22Rv1 (cell line): ENCODE measurements around the gene POU2F2.

Source experiments
- ZFX ChIP-seq: fragments of 450-650 bp; IDR thresholded peaks from 2 replicates; pipeline ENCODE4 v1.6.1; 2017; ENCODE audit warnings: antibody characterized with exemption, borderline replicate concordance
- TF ChIP-seq, protein P1 (sequence below): fragments of 450-650 bp; IDR thresholded peaks from 2 replicates; pipeline ENCODE4 v1.5.1; 2017; ENCODE audit warnings: mild to moderate bottlenecking

DNA sequence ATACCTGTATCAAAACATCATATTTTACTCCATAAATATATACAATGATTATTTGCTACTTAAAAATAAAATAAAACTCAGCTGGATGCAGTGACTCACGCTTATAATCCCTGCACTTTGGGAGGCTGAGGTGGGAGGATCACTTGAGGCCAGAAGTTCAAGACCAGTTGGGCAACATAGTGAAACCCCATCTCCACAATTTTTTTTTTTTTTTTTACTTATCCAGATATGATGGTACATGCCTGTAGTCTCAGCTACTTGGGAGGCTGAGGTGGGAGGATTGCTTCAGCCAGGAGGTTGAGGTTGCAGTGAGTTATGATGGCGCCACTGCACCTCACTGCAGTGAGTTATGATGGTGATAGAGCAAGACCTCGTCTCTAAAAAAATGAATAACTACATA is 22.4 kb downstream of the POU2F2 start:
- TF ChIP-seq, protein P1, sequence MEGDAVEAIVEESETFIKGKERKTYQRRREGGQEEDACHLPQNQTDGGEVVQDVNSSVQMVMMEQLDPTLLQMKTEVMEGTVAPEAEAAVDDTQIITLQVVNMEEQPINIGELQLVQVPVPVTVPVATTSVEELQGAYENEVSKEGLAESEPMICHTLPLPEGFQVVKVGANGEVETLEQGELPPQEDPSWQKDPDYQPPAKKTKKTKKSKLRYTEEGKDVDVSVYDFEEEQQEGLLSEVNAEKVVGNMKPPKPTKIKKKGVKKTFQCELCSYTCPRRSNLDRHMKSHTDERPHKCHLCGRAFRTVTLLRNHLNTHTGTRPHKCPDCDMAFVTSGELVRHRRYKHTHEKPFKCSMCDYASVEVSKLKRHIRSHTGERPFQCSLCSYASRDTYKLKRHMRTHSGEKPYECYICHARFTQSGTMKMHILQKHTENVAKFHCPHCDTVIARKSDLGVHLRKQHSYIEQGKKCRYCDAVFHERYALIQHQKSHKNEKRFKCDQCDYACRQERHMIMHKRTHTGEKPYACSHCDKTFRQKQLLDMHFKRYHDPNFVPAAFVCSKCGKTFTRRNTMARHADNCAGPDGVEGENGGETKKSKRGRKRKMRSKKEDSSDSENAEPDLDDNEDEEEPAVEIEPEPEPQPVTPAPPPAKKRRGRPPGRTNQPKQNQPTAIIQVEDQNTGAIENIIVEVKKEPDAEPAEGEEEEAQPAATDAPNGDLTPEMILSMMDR, result no peak
- TF ChIP-seq ZFX, result no peak
